SU-DHL-6 (cell line): ENCODE data around the gene ARG2.

Source experiments
- CTCF ChIP-seq: fragments of 200-600 bp; sonication (generic); IDR thresholded peaks from one replicate; pipeline ENCODE4 v1.5.1; 2017; ENCODE audit warnings: antibody characterized with exemption, mild to moderate bottlenecking, low read length, moderate library complexity; ENCODE audit not compliant: insufficient read depth, poor library complexity, severe bottlenecking
- EZH2phosphoT487 ChIP-seq: fragments of 200-600 bp; sonication (generic), shearing (Covaris generic); conservative IDR thresholded peaks from 2 replicates; pipeline ENCODE4 v1.6.1; 2018; ENCODE audit warnings: mild to moderate bottlenecking, antibody characterized with exemption, low read length, moderate library complexity, mixed read lengths

- TF ChIP-seq CTCF (no peak), EZH2phosphoT487 (no peak)
Observed at GRCh38 chr14:67577181-67577808, 42.4 kb upstream of the ARG2 start.
